B cell (primary cell): Measurements from ENCODE around the gene UBR4.

ENCODE experiments used
- CTCF ChIP-seq: fragments of 200-600 bp; IDR thresholded peaks from one replicate; pipeline ENCODE4 v1.8.0; 2022; ENCODE audit warnings: antibody characterized with exemption, mild to moderate bottlenecking
- EZH2 ChIP-seq: IDR thresholded peaks from 2 replicates; pipeline ENCODE4 v1.6.1; 2012; ENCODE audit warnings: borderline replicate concordance, low read depth, mild to moderate bottlenecking, moderate library complexity, low read length; ENCODE audit not compliant: insufficient read depth, poor library complexity, severe bottlenecking

GRCh38 chr1:19232524-19232846 is 22.4 kb upstream of the UBR4 start:
- no peak for TF ChIP-seq CTCF
- TF ChIP-seq EZH2 = no peak
